A549 (cell line): ENCODE measurements around the gene SYNPR. TPM values are rescaled to one million over a fixed set of nuclear protein-coding genes. Genes with fewer than 3 reads are reported as not detected.

Experiments
- ATAC-seq, 2 experiments: fragments of 200-7000 bp in 1 of 2; fragments of >200 bp in 1 of 2; cut with Nextera tagmentation in 1 of 2; cut with Tn5 transposase in 1 of 2; 3 replicates each; pipeline versions ENCODE4 v1.8.0 to v1.9.1; 2018 to 2020; ENCODE audit warnings: mild to moderate bottlenecking in 1 of 2, moderate library complexity in 1 of 2
- CTCF ChIA-PET: fragments of 300-600 bp; sonication (Branson Sonifier 250); formaldehyde crosslinking; extraction: SDS; loops from one replicate; lab custom pipeline; 2021; ENCODE audit warnings: antibody characterized with exemption, inconsistent platforms; lab: Yijun Ruan, JAX
- POLR2A ChIA-PET: fragments of 350-600 bp; formaldehyde crosslinking; extraction: SDS; loops from one replicate; lab custom pipeline; 2021; ENCODE audit warnings: antibody characterized with exemption, inconsistent platforms; lab: Yijun Ruan, JAX
- DNase-seq, 2 experiments: peaks; one replicate each; pipeline versions ENCODE4 v3.0.0 to v3.0.0-alpha.2; 2011 to 2016; ENCODE audit warnings: low read depth in 1 of 2, low spot score in 1 of 2
- FAIRE-seq: peaks from 2 replicates; lab custom pipeline; 2011; peaks lifted over from hg19 to GRCh38; lab: Jason Lieb, UNC
- H3K27ac ChIP-seq, 2 experiments: fragments of >200 bp; sonication (Bioruptor Twin); formaldehyde crosslinking; 3 replicates each; pipeline ENCODE4 v1.5.1; 2016 to 2017
- H3K4me1 ChIP-seq: fragments of >200 bp; sonication (Bioruptor Twin); formaldehyde crosslinking; 3 replicates; pipeline ENCODE4 v1.6.1; 2016
- H3K4me2 ChIP-seq: fragments of >200 bp; sonication (Bioruptor Twin); formaldehyde crosslinking; 3 replicates; pipeline ENCODE4 v1.6.1; 2016
- H3K4me3 ChIP-seq: fragments of >200 bp; sonication (Bioruptor Twin); formaldehyde crosslinking; 3 replicates; pipeline ENCODE4 v1.5.1; 2016
- H3K9me3 ChIP-seq: fragments of >200 bp; sonication (Bioruptor Twin); formaldehyde crosslinking; 3 replicates; pipeline ENCODE4 v1.6.1; 2016
- BHLHE40 ChIP-seq: IDR thresholded peaks from 2 replicates; pipeline ENCODE4 v1.6.1; 2012; ENCODE audit warnings: low read depth, low read length, inconsistent platforms
- ESRRA ChIP-seq: fragments of 150-350 bp; IDR thresholded peaks from 2 replicates; pipeline ENCODE4 v1.6.1; 2014; ENCODE audit warnings: mild to moderate bottlenecking, low read length, borderline replicate concordance
- FOSB ChIP-seq: fragments of 250-450 bp; sonication (Bioruptor Pico); IDR thresholded peaks from 2 replicates; pipeline ENCODE4 v1.5.0; 2020; ENCODE audit warnings: mild to moderate bottlenecking, moderate library complexity
- FOSL2 ChIP-seq, 2 experiments: fragments of 450-650 bp in 1 of 2; fragments of >200 bp in 1 of 2; sonication (Bioruptor Twin) in 1 of 2; formaldehyde crosslinking; IDR thresholded peaks; 2 replicates each; pipeline versions ENCODE4 v1.5.0 to v1.6.1; 2016 to 2020; ENCODE audit warnings: mild to moderate bottlenecking in 1 of 2, moderate library complexity in 1 of 2
- HEYL ChIP-seq: fragments of 250-450 bp; sonication (Bioruptor Pico); IDR thresholded peaks from 2 replicates; pipeline ENCODE4 v1.8.0; 2021; ENCODE audit warnings: mild to moderate bottlenecking, moderate library complexity
- JUN ChIP-seq, 2 experiments: fragments of >200 bp; sonication (Bioruptor Twin); formaldehyde crosslinking; IDR thresholded peaks; 2 replicates in 1 of 2; 3 replicates in 1 of 2; pipeline ENCODE4 v1.6.1; 2016 to 2017
- MAFK ChIP-seq: fragments of 450-650 bp; IDR thresholded peaks from 2 replicates; pipeline ENCODE4 v1.6.1; 2014; ENCODE audit not compliant: partially characterized antibody
- MAZ ChIP-seq: fragments of 150-350 bp; IDR thresholded peaks from 2 replicates; pipeline ENCODE4 v1.6.1; 2014; ENCODE audit warnings: antibody characterized with exemption, low read depth, low read length, borderline replicate concordance
- NFE2L2 ChIP-seq: fragments of 150-350 bp; conservative IDR thresholded peaks from 2 replicates; pipeline ENCODE4 v1.6.1; 2014; ENCODE audit warnings: low read length
- NR3C1 ChIP-seq: fragments of >200 bp; sonication (Bioruptor Twin); formaldehyde crosslinking; IDR thresholded peaks from 3 replicates; pipeline ENCODE4 v1.6.1; 2017
- POLR2AphosphoS2 ChIP-seq: conservative IDR thresholded peaks from 2 replicates; pipeline ENCODE4 v1.6.1; 2012; ENCODE audit warnings: low read length, improper control_type of control experiment, inconsistent platforms
- RARB ChIP-seq: fragments of 250-450 bp; sonication (Bioruptor Pico); IDR thresholded peaks from 2 replicates; pipeline ENCODE4 v1.8.0; 2021; ENCODE audit warnings: mild to moderate bottlenecking, moderate library complexity
- SMC3 ChIP-seq: fragments of >200 bp; sonication (Bioruptor Twin); formaldehyde crosslinking; IDR thresholded peaks from 3 replicates; pipeline ENCODE4 v1.6.1; 2018; ENCODE audit warnings: inconsistent platforms
- SREBF2 ChIP-seq: fragments of 450-650 bp; IDR thresholded peaks from 2 replicates; pipeline ENCODE4 v1.6.1; 2014; ENCODE audit warnings: mild to moderate bottlenecking, moderate library complexity
- TP53 ChIP-seq: fragments of 250-450 bp; sonication (Bioruptor Pico); IDR thresholded peaks from 2 replicates; pipeline ENCODE4 v1.5.0; 2021; ENCODE audit warnings: mild to moderate bottlenecking, moderate library complexity
- ZC3H11A ChIP-seq: fragments of 450-650 bp; IDR thresholded peaks from 2 replicates; pipeline ENCODE4 v1.6.1; 2014; ENCODE audit warnings: antibody characterized with exemption, mild to moderate bottlenecking
- ZFP36 ChIP-seq: fragments of 450-650 bp; IDR thresholded peaks from 2 replicates; pipeline ENCODE4 v1.6.1; 2014; ENCODE audit warnings: borderline replicate concordance; ENCODE audit not compliant: partially characterized antibody
- WGBS: methylation state at CpG from one replicate; pipeline ENCODE4 v1.1.6; 2017; ENCODE audit errors: missing lambda C conversion rate; 5-methylcytosine and 5-hydroxymethylcytosine counted together
- polyA plus RNA-seq, 4 experiments: library from polyadenylated mRNA; depleted of rRNA in 3 of 4; stranded (reverse); fragments of >200 nt; fragmentation: RNase III in 1 of 4; extraction: RNeasy Plus Mini Kit Qiagen cat#74134 plus additional on column Dnase treatment in 1 of 4; gene quantifications; 2 replicates in 3 of 4; 3 replicates in 1 of 4; pipeline ENCODE4 v1.2.3, GENCODE V29; 2011 to 2017
- TF ChIP-seq, protein P1 (sequence below): fragments of 150-350 bp; IDR thresholded peaks from 2 replicates; pipeline ENCODE4 v1.6.1; 2014; ENCODE audit warnings: low read depth, mild to moderate bottlenecking, low read length
- TF ChIP-seq, protein P2 (sequence below): IDR thresholded peaks from 2 replicates; pipeline ENCODE4 v1.6.1; 2012
- TF ChIP-seq, protein P3 (sequence below): fragments of >200 bp; sonication (Bioruptor Twin); formaldehyde crosslinking; IDR thresholded peaks from 2 replicates; pipeline ENCODE4 v1.6.1; 2016
- TF ChIP-seq, protein P4 (sequence below): fragments of >200 bp; sonication (Bioruptor Twin); formaldehyde crosslinking; IDR thresholded peaks from 3 replicates; pipeline ENCODE4 v1.5.1; 2016
- TF ChIP-seq, protein P5 (sequence below): IDR thresholded peaks from 2 replicates; pipeline ENCODE4 v1.6.1; 2012; ENCODE audit warnings: low read depth, borderline replicate concordance
- TF ChIP-seq, protein P6 (sequence below): IDR thresholded peaks from 2 replicates; pipeline ENCODE4 v1.6.1; 2012
- TF ChIP-seq, protein P7 (sequence below): fragments of 250-450 bp; sonication (Bioruptor Pico); IDR thresholded peaks from 2 replicates; pipeline ENCODE4 v1.5.0; 2021; ENCODE audit warnings: mild to moderate bottlenecking, moderate library complexity, borderline replicate concordance
- TF ChIP-seq, protein P8 (sequence below): fragments of >200 bp; sonication (Bioruptor Twin); formaldehyde crosslinking; IDR thresholded peaks from 3 replicates; pipeline ENCODE4 v1.6.1; 2016

SYNPR gene
- polyA plus RNA-seq, 2 of the 4 experiments (the other 2 are of a cell fraction) = not detected

DNA sequence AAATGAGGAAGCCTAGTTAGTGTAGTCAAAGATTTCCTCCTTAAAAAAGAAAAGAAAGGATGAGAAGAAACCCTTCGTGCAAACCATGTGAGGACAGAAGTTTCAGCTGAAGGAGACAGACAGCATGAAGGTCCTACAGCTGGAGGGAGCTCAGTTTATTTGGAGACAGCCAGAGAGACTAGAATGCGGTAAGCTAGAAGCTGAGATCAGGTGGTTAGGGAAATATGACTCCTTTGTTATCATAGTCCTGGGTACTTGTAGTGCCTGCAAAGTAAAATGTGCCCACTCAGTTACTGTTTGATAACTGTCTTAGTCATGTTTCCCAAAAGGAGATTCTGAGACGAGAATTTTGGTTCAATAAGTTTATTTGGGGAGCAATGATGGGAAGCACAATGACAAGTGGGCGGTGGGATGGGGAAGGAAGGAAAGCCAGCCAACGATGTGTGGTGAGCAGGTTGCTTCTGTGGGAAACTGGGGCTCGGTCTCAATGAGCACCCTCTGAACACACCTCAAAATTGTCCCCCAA, 195.6 kb downstream of the SYNPR start:
- Histone ChIP-seq H3K9me3 (no peaks in the 10 kb centered on the region), H3K4me3 (no peak overlapping the region), H3K27ac (no peak overlapping the region), H3K4me2 (no peak overlapping the region), H3K4me1 (no peaks in the 10 kb centered on the region)
- FAIRE-seq (no peak), ATAC-seq (no peak), DNase-seq (no peak)
- ChIA-PET POLR2A (no interaction called here), CTCF (no interaction called here)
- TF ChIP-seq MAZ = no peak
- no peak for TF ChIP-seq ZC3H11A
- TF ChIP-seq, protein P1, sequence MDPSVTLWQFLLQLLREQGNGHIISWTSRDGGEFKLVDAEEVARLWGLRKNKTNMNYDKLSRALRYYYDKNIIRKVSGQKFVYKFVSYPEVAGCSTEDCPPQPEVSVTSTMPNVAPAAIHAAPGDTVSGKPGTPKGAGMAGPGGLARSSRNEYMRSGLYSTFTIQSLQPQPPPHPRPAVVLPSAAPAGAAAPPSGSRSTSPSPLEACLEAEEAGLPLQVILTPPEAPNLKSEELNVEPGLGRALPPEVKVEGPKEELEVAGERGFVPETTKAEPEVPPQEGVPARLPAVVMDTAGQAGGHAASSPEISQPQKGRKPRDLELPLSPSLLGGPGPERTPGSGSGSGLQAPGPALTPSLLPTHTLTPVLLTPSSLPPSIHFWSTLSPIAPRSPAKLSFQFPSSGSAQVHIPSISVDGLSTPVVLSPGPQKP = no peak
- TF ChIP-seq POLR2AphosphoS2 = no peak
- TF ChIP-seq FOSL2 (IDR thresholded peaks at IDR 0.05) = no peak
- TF ChIP-seq FOSL2 (CRISPR knock-in tag; IDR thresholded peaks at IDR 0.05) = no peak
- TF ChIP-seq, protein P2, sequence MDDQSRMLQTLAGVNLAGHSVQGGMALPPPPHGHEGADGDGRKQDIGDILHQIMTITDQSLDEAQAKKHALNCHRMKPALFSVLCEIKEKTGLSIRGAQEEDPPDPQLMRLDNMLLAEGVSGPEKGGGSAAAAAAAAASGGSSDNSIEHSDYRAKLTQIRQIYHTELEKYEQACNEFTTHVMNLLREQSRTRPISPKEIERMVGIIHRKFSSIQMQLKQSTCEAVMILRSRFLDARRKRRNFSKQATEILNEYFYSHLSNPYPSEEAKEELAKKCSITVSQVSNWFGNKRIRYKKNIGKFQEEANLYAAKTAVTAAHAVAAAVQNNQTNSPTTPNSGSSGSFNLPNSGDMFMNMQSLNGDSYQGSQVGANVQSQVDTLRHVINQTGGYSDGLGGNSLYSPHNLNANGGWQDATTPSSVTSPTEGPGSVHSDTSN = no peak
- no peak for TF ChIP-seq MAFK
- TF ChIP-seq RARB (CRISPR knock-in tag) = no peak
- TF ChIP-seq SREBF2 = no peak
- WGBS = 7% methylated on average over 6 of the region's 6 CpGs

DNA sequence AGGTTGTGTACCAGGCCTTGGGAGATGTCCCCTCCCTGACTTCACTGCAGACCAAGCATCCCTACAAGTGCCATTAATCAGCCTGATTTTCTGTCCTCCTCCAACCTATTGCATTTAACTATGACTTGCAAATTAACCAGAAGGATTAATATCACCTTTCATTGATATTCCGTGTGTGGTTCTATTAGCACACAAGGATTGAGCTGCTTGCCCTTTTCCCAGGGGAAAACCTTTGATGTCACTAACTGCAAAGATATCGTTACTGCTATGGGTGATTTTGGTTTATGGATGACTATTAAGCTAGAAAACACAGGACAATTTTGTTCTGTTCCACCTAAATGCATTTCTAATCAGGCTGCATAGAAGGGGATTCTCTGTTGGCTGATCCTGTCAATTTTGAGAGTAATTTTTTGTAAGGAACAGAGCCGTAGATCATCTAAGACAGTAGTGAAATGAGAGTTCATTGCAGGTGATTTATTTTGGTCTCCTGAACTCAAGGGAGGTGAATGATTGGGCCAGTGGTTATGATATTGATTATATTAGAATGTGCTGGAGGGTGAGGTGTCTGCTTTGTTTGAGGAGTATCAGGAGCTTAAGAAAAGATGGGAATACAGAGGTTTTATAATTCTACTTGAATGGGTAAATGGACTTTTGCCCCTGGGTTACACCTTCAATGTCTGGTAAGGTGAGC, 196.9 kb downstream of the SYNPR start:
- 0% methylated on average over 3 of the region's 3 CpGs for WGBS
- Histone ChIP-seq H3K4me2 (no peak overlapping the region), H3K4me1 (no peaks in the 10 kb centered on the region), H3K27ac (no peak overlapping the region), H3K4me3 (no peak overlapping the region), H3K9me3 (no peaks in the 10 kb centered on the region)
- CTCF ChIA-PET = no interaction called here
- DNase-seq = no peak
- no peak for ATAC-seq
- POLR2A ChIA-PET = no interaction called here
- no peak for FAIRE-seq
- TF ChIP-seq, protein P3, sequence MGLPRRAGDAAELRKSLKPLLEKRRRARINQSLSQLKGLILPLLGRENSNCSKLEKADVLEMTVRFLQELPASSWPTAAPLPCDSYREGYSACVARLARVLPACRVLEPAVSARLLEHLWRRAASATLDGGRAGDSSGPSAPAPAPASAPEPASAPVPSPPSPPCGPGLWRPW = no peak
- TF ChIP-seq ESRRA = no peak
- no peak for TF ChIP-seq ZFP36
- 0 out of 2 replicates have a peak, but pooled peaks have one; percentile 24 for TF ChIP-seq NFE2L2

DNA sequence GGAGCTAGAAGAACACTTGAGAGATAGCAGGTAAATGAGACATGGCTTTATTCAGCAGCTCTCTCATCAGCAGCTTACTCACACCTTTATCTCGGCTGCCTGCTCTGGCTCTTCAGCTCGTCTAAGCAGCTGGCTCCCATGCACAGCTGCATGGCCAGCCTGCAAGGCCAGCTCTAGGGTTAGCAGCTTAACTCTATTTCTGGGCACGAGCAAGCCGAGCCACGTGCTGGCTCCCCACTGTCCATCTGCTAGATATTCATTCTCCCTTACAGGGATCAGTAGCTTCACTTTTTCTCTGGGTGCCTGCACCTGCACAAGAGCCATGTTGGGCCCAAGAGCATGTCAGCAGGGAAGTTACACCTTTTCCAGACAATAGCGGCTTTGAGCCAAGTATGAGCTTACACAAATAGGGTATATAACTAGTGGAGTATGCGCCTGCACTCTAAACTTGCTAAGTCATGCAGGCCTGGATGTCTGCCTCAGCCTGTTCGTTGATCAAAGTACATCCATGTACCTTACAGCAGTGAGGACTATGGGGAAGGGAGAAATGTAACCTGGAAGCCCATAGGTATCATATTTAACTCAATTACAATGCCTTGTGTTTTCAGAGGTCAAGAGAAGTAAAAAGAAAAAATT, 199.5 kb downstream of the SYNPR start:
- no peak overlapping the region for H3K27ac ChIP-seq
- H3K4me2 ChIP-seq = no peak overlapping the region
- ChIA-PET CTCF (no interaction called here), POLR2A (no interaction called here)
- H3K9me3 ChIP-seq = no peaks in the 10 kb centered on the region
- H3K4me3 ChIP-seq = no peak overlapping the region
- H3K4me1 ChIP-seq = no peaks in the 10 kb centered on the region
- 20% methylated on average over 5 of the region's 8 CpGs for WGBS
- ATAC-seq (no peak), FAIRE-seq (no peak), DNase-seq (peak in 1 of 2 experiments; percentile 0)
- no peak for TF ChIP-seq HEYL
- TF ChIP-seq, protein P4, sequence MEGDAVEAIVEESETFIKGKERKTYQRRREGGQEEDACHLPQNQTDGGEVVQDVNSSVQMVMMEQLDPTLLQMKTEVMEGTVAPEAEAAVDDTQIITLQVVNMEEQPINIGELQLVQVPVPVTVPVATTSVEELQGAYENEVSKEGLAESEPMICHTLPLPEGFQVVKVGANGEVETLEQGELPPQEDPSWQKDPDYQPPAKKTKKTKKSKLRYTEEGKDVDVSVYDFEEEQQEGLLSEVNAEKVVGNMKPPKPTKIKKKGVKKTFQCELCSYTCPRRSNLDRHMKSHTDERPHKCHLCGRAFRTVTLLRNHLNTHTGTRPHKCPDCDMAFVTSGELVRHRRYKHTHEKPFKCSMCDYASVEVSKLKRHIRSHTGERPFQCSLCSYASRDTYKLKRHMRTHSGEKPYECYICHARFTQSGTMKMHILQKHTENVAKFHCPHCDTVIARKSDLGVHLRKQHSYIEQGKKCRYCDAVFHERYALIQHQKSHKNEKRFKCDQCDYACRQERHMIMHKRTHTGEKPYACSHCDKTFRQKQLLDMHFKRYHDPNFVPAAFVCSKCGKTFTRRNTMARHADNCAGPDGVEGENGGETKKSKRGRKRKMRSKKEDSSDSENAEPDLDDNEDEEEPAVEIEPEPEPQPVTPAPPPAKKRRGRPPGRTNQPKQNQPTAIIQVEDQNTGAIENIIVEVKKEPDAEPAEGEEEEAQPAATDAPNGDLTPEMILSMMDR = no peak
- TF ChIP-seq BHLHE40 = no peak
- TF ChIP-seq, protein P5, sequence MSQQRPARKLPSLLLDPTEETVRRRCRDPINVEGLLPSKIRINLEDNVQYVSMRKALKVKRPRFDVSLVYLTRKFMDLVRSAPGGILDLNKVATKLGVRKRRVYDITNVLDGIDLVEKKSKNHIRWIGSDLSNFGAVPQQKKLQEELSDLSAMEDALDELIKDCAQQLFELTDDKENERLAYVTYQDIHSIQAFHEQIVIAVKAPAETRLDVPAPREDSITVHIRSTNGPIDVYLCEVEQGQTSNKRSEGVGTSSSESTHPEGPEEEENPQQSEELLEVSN = no peak
- TF ChIP-seq, protein P6, sequence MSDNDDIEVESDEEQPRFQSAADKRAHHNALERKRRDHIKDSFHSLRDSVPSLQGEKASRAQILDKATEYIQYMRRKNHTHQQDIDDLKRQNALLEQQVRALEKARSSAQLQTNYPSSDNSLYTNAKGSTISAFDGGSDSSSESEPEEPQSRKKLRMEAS = no peak
- TF ChIP-seq, protein P7, sequence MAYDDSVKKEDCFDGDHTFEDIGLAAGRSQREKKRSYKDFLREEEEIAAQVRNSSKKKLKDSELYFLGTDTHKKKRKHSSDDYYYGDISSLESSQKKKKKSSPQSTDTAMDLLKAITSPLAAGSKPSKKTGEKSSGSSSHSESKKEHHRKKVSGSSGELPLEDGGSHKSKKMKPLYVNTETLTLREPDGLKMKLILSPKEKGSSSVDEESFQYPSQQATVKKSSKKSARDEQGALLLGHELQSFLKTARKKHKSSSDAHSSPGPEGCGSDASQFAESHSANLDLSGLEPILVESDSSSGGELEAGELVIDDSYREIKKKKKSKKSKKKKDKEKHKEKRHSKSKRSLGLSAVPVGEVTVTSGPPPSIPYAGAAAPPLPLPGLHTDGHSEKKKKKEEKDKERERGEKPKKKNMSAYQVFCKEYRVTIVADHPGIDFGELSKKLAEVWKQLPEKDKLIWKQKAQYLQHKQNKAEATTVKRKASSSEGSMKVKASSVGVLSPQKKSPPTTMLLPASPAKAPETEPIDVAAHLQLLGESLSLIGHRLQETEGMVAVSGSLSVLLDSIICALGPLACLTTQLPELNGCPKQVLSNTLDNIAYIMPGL (CRISPR knock-in tag) = no peak
- TF ChIP-seq NR3C1 = no peak
- no peak for TF ChIP-seq JUN (IDR thresholded peaks at IDR 0.05)
- TF ChIP-seq, protein P8, sequence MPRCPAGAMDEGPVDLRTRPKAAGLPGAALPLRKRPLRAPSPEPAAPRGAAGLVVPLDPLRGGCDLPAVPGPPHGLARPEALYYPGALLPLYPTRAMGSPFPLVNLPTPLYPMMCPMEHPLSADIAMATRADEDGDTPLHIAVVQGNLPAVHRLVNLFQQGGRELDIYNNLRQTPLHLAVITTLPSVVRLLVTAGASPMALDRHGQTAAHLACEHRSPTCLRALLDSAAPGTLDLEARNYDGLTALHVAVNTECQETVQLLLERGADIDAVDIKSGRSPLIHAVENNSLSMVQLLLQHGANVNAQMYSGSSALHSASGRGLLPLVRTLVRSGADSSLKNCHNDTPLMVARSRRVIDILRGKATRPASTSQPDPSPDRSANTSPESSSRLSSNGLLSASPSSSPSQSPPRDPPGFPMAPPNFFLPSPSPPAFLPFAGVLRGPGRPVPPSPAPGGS = no peak
- no peak for TF ChIP-seq FOSB
- TF ChIP-seq TP53 (CRISPR knock-in tag) = no peak
- TF ChIP-seq SMC3 = no peak
- TF ChIP-seq MAFK = no peak
